Lower leg skin (tissue), 4 donors: ENCODE measurements around the gene TALDO1. TPM values are rescaled to one million over a fixed set of nuclear protein-coding genes. Genes with fewer than 3 reads are reported as not detected.
A peak's percentile ranks its signal among the peaks of the same experiment; 100 is the strongest.

Source experiments
- DNase-seq, 2 donors: peaks; one replicate each; pipeline ENCODE4 v3.0.0-alpha.2; 2019; ENCODE audit warnings: low spot score in 2 of 2
- H3K4me3 ChIP-seq: fragments of 200-600 bp; sonication (generic); 2 replicates; pipeline ENCODE4 v1.5.1; 2017; ENCODE audit warnings: mild to moderate bottlenecking, low read depth; ENCODE audit not compliant: poor library complexity, severe bottlenecking
- POLR2A ChIP-seq, 2 donors: fragments of 450-650 bp; IDR thresholded peaks; one replicate each; pipeline ENCODE4 v1.6.1; 2016 to 2017; ENCODE audit warnings: antibody characterized with exemption in 2 of 2, mild to moderate bottlenecking in 1 of 2, moderate library complexity in 1 of 2
- WGBS, 2 donors: methylation state at CpG; one replicate each; pipeline ENCODE4 v1.1.5; 2018; 5-methylcytosine and 5-hydroxymethylcytosine counted together
- intact Hi-C: fragments of 100-400 bp; cut with DNase I; formaldehyde crosslinking; loops from one replicate; pipeline ENCODE4 v1.15.0; 2023; ENCODE audit warnings: low total_unique reads
- total RNA-seq, 4 donors: library from RNA; depleted of rRNA; stranded (reverse); fragments of >200 nt; gene quantifications; one replicate each; pipeline ENCODE4 v1.1.0, GENCODE V29; 2016
- TF ChIP-seq, protein P1 (sequence below), 3 donors: fragments of 450-650 bp; IDR thresholded peaks; one replicate each; pipeline ENCODE4 v1.5.1; 2016; ENCODE audit warnings: antibody characterized with exemption in 3 of 3, mild to moderate bottlenecking in 3 of 3, moderate library complexity in 2 of 3

Gene TALDO1
- total RNA-seq, 4 donors from 2014 or later, result 167 to 249 (median 183) TPM

DNA sequence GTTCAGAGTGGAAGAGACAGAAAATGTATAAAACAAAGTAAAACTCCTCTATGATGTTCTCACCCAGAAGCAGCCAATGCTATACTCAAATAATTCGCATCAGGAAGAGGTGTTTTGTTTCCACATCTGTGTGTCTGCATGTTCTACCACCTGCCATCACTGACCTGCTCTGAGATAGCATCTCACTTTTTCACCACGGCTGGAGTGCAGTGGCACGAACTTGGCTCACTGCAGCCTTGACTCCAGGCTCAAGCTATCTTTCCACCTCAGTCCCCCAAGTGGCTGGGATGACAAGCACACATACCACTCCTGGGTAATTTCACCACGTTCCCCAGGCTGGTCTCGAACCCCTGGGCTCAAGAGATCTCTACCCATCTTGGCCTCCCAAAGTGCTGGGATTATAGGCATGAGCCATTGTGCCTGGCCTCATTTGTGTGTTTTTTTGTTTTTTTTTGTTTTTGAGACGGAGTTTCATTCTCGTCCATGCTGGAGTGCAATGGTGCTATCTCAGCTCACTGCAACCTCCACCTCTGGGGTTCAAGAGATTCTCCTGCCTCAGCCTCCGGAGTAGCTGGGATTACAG is 14.4 kb downstream of the TALDO1 start:
- 86 to 88% methylated on average over 8 of the region's 8 CpGs for WGBS, 2 donors
- no peak for DNase-seq
- no peak overlapping the region for H3K4me3 ChIP-seq
- intact Hi-C loops, result no loop called here
- TF ChIP-seq POLR2A (IDR thresholded peaks at IDR 0.05), result no peak
- TF ChIP-seq, protein P1, sequence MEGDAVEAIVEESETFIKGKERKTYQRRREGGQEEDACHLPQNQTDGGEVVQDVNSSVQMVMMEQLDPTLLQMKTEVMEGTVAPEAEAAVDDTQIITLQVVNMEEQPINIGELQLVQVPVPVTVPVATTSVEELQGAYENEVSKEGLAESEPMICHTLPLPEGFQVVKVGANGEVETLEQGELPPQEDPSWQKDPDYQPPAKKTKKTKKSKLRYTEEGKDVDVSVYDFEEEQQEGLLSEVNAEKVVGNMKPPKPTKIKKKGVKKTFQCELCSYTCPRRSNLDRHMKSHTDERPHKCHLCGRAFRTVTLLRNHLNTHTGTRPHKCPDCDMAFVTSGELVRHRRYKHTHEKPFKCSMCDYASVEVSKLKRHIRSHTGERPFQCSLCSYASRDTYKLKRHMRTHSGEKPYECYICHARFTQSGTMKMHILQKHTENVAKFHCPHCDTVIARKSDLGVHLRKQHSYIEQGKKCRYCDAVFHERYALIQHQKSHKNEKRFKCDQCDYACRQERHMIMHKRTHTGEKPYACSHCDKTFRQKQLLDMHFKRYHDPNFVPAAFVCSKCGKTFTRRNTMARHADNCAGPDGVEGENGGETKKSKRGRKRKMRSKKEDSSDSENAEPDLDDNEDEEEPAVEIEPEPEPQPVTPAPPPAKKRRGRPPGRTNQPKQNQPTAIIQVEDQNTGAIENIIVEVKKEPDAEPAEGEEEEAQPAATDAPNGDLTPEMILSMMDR (IDR thresholded peaks at IDR 0.05), result no peak

DNA sequence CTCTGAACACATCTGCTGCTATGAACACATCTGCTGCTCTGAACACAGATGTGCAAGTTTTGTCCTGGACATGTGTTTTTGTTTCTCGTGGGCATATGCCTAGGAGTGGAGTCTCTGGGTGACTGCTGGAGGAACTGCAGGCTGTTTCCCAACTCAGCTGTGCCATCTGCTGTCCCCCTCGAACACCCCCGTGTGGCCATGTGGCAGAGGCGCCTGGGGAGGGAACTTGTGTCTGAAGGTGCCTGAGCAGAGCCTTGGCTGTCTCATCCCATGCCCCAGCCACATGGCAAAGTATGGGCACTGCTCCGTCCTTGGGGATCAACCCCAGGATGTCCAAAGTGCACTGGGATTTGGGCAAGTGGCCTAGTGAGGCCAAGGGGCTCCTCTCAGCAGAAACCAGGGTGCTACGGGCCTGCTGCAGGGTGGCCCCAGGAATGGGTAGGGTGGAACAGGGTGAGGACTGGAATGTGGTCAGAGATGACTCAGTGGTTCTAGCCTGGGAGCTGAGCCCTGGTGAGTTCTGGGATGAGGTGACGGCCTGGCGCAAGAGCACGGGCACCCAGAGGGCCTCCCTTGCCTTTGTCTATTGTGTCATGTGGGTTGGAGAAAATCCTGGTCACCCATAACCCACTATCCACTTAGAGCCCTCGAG is 15.3 kb downstream of the TALDO1 start:
- intact Hi-C loops, result no loop called here
- H3K4me3 ChIP-seq, result no peak overlapping the region
- peak in 1 of 2 donors; percentile 87 for DNase-seq
- 22 to 29% methylated on average over 9 to 10 of the region's 10 CpGs for WGBS, 2 donors
- TF ChIP-seq POLR2A (IDR thresholded peaks at IDR 0.05), result no peak
- TF ChIP-seq, protein P1 (IDR thresholded peaks at IDR 0.05), result no peak

DNA sequence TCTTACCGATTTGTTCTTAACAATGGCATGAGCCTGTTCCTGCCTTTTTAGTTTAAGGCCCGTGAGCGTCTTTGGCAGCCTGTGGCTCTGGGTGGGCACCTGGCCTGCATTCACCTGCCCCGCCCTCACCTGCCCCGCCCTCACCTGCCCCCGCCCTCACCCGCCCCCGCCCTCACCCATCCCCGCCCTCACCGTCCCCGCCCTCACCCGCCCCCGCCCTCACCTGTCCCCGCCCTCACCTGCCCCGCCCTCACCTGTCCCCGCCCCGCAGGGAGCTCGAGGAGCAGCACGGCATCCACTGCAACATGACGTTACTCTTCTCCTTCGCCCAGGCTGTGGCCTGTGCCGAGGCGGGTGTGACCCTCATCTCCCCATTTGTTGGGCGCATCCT is 15.8 kb downstream of the TALDO1 start:
- peak in 1 of 2 donors; percentile 78 for DNase-seq
- no peak for TF ChIP-seq POLR2A (IDR thresholded peaks at IDR 0.05)
- TF ChIP-seq, protein P1 (IDR thresholded peaks at IDR 0.05), result no peak
- H3K4me3 ChIP-seq, result no peak overlapping the region
- intact Hi-C loops, result no loop called here
- WGBS, 2 donors, result 29 to 47% methylated on average over 16 to 24 of the region's 24 CpGs

DNA sequence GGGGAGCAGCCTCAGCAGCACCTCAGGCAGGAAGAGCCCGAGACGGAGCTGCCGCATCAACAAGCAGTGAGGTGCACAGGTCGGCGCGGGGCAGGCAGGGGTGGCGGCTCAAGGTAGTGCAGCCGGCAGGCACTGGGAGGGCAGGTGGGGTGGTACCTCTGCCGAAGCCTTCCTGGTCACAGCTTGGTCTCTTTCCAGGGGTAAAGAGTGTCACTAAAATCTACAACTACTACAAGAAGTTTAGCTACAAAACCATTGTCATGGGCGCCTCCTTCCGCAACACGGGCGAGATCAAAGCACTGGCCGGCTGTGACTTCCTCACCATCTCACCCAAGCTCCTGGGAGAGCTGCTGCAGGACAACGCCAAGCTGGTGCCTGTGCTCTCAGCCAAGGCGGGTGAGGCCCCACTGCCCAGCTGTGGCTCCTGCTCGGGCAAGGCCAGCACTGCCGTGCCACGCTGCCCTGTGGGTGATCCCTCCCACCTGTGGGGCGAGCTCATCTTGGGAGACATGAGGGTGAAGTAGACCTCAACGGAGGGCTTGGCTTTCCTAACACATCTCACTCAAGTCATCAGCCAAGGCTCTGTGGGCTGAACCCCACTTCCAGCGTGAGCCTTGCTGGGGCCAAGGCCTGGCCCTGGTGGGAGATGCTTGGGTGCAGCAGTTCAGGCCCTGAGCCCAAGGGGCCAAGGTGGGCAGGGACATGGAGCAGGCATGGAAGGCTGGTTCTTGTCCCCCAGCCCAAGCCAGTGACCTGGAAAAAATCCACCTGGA is 16.5 kb downstream of the TALDO1 start:
- intact Hi-C loops, result no loop called here
- TF ChIP-seq, protein P1 (IDR thresholded peaks at IDR 0.05), result no peak
- no peak for TF ChIP-seq POLR2A (IDR thresholded peaks at IDR 0.05)
- 69 to 77% methylated on average over 16 to 22 of the region's 22 CpGs for WGBS, 2 donors
- peak in 1 of 2 donors; percentile 80 for DNase-seq
- H3K4me3 ChIP-seq, result no peak overlapping the region

DNA sequence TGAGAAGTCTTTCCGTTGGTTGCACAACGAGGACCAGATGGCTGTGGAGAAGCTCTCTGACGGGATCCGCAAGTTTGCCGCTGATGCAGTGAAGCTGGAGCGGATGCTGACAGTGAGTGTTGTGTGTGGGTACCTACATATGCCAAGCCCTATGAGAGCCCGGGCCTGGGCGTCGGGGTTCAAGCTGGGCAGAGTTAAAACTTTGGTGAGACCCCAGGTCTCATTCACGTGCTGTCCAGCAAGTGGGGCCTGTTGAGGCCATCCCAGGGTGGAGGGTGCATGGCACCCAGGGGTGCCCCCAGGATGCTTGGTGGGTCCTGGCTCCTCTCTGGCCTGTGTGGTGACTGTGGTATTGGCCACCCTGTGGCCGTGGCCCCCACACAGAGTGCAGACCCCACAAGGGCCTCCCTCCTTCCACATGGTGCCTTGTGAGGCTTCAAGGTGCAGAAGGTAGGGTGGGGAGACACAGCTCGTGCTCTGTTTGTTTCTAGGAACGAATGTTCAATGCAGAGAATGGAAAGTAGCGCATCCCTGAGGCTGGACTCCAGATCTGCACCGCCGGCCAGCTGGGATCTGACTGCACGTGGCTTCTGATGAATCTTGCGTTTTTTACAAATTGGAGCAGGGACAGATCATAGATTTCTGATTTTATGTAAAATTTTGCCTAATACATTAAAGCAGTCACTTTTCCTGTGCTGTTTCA is 17.2 kb downstream of the TALDO1 start:
- intact Hi-C loops, result no loop called here
- WGBS, 2 donors, result 82 to 85% methylated on average over 17 to 18 of the region's 18 CpGs
- DNase-seq, result peak in 1 of 2 donors; percentile 82
- H3K4me3 ChIP-seq, result no peak overlapping the region
- TF ChIP-seq POLR2A (IDR thresholded peaks at IDR 0.05), result no peak
- TF ChIP-seq, protein P1 (IDR thresholded peaks at IDR 0.05), result no peak
